Stimulated activated CD4-positive, alpha-beta T cell treated with anti-CD3 and anti-CD28 coated beads, Interleukin-1b, Interleukin-23, amount 100 ng/mL, for 4 hours (primary cell): ENCODE measurements around the gene SCGN.

Source experiments
- DNase-seq, 2 donors: peaks; one replicate each; pipeline ENCODE4 v3.0.0-alpha.2; 2020; ENCODE audit warnings: low read depth in 2 of 2

The SCGN gene

DNA sequence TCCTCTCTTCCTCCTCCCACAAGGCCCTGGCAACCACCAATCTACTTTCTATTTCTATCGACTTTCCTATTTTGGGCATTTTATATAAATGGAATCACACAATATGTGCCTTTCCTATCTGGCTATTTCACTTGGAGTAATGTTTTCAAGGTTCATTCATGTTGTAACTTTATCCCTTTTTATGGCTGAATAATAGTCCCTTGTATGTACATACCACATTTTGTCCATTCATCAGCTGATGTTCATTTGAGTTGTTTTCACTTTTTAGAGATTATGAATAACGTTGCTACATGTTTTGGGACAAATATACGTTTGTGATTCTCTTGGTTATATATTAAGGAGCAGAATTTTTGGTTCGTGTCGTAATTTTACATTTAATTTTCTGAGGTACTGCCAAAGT lies 33.9 kb downstream of the SCGN start:
- no peak for DNase-seq

DNA sequence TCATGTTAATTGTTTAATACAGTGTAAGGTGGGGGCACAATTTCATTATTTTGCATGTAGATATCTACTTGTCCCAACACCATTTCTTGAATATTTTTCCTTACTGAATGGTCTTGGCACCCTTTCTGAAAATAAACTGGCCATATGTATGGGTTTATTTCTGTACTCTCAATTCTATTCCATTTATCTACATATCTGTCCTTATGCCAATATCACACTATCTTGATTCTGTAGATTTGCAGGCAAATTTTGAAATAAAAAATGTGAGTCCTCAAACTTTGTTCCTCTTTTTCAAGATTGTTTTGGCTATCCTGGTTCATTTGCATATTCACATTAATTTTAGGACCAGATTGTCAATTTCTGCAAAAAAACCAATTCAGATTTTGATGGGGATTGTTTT lies 34.8 kb downstream of the SCGN start:
- no peak for DNase-seq

DNA sequence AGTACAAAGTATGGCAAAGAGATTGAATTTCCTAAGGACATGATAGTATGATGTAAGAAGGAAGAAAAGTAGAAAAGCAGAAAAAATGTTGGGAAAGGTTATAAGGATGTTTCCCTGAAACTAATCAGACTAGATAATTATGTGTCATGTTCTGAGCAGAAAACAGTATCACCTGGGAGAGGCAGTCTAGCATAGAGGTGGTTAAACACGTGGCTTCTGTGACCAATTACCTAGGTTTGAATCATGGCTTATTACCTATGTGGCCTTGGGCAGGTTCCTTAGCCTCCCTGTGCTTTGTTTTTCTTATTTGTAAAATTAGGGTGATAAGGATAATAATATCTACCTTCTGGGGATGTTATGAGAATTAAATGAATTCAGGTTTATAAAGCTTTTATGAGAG lies 38.0 kb downstream of the SCGN start:
- no peak for DNase-seq

DNA sequence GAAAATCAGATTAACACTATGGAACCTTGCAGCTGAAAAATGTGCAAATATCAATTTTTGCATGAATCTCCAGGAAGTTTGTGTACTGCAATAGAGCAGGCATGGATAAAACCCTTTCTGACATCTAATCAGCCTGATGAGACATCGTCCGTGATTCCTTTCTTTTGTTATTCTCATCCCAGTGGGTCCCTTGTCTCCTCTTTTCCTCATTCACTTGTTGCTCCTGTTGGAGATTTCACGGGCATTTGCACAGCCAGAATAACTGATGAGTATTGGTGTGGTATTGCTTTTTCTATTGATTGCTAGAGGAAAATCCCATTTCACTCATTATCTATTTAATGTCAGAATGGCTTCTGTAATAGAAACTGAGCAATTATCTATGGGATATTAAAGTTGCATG lies 39.9 kb downstream of the SCGN start:
- DNase-seq: no peak

DNA sequence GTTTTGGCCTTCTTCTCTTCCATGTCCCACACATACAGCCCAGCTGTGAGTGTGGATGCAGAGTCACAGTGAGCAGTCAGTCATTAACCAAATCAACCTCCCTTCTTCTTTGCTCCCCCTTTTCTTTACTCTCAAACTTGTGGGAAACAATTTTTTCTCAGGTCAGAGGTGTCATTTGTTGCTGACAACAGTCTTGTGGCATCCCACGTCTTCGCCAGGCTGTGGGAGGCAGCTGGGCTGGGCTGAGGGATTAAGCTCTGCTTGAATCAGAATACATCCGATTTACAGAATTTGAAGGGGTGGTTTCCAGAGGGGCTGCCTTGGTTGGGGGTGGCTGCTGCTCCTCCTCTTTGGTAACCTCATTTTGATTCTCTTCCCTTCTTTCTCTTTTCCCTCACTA lies 40.5 kb downstream of the SCGN start:
- no peak for DNase-seq

DNA sequence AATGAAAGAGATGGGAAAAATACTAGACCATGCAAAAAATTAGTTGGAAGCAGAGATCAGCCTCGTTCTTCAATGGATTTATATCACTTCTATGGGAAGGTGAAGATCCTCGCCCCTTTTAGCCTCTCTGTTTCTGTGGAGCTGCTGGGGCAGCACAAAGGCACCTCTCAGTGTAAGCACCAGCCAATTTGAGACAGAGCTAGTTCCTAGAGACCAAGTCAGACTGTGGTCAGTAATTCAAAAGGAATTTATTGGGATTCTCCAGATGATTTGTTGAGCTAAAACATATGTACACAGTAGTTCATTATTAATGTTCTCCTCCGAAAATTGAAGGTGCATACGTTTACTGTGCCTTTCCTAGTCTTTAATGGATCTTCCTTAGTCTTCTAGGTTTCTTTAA lies 42.4 kb downstream of the SCGN start:
- DNase-seq: no peak

DNA sequence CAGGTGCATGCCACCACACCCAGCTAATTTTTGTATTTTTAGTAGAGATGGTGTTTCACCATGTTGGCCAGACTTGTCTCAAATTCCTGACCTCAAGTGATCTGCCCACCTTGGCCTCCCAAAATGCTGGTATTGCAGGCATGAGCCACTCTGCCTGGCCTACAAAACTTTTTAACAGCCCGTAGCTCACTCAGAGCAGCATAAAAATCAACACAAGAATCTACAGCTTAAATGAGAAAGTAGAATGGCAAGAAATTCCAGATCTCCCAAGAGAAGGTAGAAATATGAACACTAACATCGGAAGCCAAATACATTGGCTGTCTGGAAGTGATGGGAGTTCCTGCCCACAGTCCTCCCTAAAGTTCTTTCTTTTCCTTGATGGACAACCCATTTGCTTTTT lies 43.7 kb downstream of the SCGN start:
- no peak for DNase-seq

DNA sequence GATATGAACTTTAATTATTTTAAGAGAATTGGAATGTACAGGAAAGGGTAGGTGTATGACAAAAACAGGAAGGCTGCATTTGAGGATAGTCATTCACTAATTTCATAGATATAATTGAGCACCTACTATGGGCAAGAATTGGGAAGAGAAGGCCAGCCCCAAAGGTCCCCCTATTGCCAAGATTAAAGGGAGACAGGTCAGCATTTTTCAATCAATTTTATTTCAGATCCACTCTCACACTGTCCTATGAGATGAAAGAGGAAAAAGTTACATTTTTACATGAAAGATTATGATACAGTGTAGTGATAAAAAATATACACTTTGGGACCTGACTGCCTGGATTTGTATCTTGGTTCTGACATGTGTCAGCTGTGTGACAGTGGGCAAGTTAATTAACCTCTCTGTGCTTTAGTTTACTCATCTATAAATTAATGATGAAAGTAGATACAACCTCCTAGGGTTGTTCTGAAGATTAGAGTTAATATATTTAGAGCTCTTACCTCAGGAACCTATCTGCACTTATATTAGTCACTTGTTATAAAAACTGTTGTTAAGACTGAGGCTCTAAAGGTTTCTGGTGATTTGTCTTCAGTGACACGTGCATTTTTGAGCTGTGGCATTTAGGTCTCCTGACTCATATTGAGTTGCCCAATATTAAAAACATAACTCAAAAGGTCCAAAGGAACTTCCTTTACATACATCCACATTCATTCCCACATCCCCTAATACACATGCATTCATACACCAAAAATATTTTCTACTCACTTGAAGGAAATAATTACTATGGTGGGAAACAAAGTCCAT lies 45.7 kb downstream of the SCGN start:
- no peak for DNase-seq

DNA sequence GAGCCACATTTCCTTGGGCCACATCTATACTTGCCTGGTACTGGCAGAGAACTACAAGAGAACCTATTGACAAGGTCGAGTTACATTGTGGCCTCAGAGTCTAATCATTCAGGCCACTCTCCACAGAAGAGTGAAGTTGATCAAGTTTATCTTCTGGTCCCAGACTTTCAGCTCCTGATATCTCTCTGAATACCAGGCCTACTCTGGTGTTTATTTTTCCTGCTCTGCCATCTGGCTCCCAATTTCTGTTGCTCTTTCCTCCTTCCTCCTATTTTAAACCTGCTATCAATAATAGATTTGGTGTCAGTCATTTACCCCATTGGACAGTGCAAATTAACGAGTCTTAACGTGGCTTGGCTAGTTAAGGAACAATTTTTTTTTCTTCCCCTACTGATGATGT lies 46.6 kb downstream of the SCGN start:
- DNase-seq: no peak

DNA sequence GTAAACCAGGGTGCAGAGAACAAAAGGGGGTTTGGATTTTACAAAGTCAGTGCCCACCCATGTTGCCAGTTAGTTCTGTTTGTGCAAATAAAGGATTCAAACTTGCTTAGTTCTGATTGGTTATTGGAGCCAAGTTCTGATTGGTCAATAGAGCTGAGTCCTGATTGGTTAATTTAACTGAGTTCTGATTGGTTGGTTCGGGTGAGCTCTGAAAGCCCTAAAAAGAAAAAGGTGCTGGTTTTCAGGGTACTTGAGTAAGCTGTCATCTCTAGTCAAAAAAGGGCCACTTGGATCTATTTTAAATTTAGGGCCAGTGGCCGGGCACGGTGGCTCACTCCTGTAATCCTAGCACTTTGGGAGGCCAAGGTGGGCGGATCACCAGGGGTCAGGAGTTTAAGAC lies 47.6 kb downstream of the SCGN start:
- no peak for DNase-seq

DNA sequence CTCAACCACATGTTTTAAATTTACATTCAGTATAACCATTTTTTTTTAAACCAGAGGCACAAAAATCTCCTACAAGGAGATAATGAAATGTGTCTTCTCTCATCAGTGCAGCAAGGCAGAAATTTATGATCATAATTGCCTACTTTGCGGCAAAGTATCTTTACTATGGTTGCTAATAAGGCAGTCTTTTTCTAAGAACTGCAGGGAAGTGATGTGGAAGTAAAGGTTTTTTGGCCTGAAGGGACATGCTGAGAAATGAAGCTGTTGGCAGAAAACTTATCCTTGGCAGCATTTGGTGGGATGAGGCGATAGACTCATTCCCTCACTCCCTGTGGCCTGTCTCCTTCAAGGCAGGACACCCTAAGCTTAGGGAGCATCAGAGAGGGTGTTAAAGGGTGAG lies 48.7 kb downstream of the SCGN start:
- no peak for DNase-seq

DNA sequence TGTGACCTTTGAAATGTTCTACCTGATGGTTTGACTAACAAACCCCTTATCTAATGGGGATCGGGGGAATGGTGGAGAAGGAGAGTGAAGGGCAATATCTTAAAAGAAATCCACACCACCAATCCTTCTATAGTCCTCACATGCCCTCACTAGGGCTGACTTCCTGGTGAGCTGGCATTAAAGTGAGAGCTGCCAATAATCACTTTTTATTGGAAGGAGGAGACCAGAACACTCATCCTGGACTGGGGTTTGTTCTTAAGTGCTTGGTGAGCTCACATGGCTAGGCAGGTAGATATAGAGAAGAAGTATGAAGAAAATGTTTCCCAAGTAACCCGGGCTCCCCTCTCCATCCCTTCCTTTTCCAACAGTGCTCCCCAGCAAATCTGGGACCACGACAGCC lies 49.8 kb downstream of the SCGN start:
- DNase-seq: no peak

DNA sequence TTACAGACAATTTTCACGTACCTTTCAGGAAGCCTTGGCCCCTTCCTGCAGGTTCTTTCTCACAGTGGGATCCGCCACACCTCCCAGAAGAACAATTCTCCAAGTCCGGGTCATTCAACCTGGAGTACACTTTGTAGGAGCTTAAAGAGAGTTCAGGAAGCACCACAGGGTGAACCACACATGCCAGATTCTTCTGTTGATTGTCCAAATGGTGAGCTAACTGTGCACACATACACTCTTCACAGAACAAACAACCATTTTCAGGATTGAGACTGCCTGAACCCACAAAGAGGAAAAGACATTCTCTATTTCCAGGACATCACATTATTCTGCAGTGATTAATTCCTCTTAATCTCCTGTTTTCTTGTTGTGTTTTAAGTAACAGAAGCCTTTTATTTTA lies 51.0 kb downstream of the SCGN start:
- DNase-seq: no peak

DNA sequence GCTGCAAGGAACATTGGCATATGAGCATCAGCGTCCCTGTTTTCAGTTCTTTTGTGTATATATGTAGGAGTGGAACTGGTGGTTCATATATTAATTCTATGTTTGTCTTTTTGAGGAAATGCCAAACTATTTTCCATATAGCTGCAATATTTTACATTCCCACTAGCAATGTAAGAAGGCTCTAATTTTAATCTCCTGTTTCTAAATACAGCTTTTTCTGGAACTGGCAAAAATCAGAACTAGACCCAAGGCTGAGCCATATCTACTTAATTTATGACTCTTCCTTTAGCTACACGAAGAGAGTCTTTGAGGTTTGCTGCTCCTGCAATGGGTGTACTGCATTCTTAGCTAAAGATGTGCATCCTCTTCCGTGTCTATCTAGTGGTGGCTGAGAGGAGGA lies 52.0 kb downstream of the SCGN start:
- DNase-seq: no peak

DNA sequence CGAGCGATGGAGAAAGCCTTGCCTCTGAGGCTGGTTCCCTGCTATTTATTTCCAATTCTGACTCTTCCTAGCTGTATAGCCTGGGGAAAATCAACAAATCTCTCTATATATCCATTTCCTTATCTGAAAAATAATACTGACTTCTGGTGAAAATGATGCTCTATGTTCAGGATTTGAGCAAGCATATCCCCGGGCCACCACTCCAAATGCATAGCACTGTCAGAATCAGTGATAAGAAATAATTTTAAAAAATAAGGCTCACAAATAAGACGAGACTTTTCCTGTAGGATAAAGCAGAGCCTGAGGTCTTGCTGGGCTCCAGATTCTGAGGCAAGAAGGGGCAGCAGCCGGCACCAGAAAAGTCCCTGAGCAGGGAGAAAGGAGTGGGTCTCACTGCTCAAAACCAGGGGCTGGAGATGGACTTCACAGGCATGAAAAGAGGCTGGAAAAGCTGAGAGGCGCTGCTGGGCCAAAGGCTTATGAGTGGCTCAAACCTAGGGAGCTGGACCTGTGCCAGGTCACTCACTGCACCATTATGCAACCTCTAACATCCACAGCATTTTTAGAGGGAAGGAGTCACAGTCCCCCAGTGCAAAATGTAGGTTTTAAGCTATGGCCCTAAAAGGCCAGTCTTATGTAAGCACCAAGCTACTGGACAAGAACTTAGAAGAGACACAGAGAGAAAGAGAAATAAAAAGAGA lies 54.4 kb downstream of the SCGN start:
- DNase-seq: no peak

DNA sequence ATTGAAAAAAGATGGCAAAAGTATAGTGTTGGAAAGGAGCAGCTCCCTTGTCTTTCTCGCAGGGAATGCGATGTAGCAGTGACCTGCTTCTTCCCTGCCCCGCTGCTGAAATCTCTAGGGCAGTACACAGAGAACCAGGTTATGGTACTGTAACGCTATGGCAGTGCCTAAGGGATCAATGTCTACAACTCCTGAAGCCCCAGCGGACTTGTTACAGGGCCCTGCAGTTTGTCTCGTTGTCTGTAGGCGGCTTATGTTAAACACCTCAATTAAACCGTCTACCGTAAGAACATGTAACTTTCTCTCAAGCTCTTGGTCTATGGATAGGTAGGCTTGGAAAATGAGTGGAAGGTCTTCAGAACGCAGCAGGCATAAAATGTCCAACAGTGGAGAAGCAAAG lies 57.7 kb downstream of the SCGN start:
- no peak for DNase-seq

DNA sequence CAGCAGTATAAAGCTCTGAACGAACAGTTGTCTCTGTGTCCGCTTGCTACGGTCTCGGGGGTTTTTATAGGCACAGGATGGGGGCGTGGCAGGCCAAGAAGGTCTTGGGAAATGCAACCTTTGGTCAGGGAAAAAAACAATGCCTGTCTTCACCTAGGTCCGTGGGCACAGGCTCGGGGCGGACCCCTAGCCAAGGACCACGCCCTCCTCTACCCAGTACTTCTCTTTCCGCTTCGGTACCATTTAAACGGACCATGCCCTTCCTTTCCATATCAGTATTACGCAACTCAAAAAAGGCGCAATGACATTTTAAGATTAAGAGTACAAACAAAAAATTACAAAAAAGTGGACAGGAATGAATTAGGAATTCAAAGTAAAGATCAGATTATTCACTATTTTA lies 58.3 kb downstream of the SCGN start:
- no peak for DNase-seq

DNA sequence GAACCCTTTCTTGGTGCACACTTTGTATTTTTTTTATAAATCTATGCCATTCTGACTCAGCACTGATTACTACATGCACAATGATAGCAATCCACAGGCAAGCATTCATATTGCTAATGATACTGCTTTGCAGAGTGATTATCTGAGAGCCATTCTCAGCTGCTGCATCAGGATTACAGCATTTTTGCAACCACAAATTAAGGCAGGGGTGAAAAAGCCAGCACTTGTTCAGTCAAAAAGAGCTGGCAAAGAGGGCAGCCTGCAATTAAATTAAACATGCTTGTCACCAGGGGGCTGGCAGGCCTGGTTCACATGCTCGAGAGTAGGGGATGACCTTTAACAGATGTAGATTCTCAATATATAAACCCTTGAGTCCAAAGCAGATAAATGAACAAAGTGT lies 61.8 kb downstream of the SCGN start:
- DNase-seq: no peak

DNA sequence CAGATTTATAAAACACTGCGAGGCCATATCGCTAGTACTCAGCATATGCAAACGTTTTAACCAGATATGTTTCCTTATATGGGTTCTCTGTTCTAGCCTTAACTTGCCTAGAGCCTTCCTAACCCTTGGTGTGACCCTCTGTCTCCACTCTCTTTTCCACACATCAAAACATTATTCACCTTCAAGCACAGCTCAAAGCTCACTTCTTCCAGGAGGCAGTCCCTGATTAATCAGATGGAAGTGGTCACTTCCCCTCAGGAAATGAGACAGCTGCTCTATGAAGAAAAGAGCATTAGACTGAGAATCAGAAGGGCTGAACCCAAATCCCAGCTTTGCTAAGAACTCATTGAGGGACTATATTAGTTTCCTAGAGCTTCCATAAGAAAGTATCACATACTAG lies 62.8 kb downstream of the SCGN start:
- DNase-seq: no peak

DNA sequence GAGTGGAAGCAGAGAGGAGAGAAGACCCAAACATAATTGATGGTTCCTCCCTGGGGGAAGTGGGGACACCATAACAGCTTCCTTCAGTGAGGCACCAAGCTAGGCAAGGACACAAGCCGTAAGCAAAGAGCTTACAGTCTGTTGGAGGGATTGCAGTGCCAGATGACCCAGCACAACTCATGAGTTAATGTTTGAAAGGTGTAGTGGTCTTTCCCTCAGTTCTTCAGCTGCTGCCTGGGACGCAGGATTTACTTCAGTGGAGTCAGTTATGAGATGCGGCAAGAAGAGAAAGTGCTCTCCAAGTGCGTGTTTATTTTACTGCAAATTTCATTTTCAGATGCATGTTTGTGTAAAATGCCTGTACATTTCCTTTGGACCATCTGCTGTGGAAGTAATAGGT lies 63.8 kb downstream of the SCGN start:
- DNase-seq: no peak

DNA sequence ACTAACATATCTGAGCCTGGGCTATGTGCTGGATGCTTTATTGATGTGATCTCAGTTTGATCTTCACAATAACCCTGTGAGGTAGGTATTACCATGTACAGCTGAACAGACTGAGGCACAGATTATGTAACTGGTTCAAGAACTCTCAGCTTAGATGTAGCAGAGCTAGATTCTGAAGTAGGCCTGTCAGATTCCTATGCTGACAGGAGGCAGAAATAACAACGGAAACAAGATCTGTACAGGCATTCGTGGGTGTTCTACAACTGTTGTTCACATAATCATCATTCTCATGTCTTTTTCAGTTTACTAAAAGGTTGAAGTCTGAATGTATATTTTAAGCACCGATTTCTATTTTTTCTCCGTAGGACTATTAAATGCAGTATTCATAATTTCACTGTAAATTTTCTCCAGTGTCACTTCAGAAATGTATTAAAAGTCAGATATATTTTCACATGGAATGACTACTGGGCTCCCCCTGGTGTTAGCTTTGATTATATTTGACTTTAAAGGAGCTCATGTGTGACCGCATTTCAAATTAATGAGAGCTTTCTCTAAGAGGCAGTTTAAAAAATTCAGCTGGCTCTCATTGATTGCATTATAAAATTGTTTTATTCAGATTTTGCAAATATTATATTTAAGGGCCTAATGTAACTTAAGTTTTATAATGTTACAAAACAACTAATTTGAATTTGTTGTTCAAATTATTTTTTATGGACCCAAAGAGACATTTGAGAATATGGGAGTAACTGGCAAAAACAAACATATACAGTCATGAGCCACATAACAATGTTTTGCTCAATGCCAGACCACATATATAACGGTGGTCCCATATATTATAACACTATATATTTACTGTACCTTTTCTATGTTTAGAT lies 66.1 kb downstream of the SCGN start:
- DNase-seq: no peak

DNA sequence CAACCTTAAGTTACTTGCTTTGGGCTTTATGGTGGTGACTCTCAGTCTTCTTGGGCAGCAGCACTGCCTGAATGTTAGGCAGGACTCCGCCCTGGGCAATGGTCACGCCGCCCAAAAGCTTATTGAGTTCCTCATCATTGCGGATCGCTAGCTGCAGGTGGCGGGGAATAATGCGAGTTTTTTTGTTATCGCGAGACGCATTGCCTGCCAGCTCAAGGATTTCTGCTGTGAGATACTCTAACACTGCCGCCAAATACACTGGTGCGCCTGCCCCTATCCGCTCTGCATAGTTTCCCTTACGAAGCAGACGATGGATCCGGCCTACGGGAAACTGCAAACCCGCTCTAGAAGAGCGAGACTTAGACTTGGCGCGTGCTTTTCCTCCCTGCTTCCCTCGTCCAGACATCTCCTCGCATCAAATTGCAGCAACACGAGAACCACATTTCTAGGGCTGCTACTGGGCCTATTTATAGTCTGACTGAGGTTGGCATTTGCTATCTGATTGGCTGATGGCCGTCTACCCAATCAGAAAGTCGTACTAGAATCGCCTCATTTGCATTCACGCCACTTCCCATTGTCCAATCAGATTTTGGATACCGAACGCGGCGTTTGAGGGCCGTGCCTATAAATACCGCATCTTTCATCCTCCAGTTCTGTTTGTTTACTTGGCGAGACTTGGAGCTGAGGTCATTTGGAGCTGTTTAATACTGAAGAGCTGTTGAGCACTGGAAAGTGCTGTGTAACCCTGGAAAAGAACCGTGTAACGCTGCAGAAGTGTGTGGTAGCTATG lies 74.3 kb downstream of the SCGN start:
- no peak for DNase-seq
